MM.1S (cell line): ENCODE results near the gene COL5A1.

Experiments
- CTCF ChIP-seq: fragments of 300-600 bp; sonication (generic); IDR thresholded peaks from 2 replicates; pipeline ENCODE4 v1.5.1; 2016; ENCODE audit warnings: antibody characterized with exemption, low read length, mixed read lengths
- EZH2phosphoT487 ChIP-seq: fragments of 300-600 bp; sonication (generic); IDR thresholded peaks from 2 replicates; pipeline ENCODE4 v1.6.1; 2018; ENCODE audit warnings: antibody characterized with exemption, low read length

GRCh38 chr9:134785325-134786108 lies 143.9 kb downstream of the COL5A1 start:
- TF ChIP-seq CTCF: no peak
- no peak for TF ChIP-seq EZH2phosphoT487
